ENCODE measurements around the gene SLCO2A1.

SLCO2A1 gene

GRCh38 chr3:134060561-134061385, 31.0 kb upstream of the SLCO2A1 start:
- no peak for DNase-seq

GRCh38 chr3:134059671-134060560, 30.2 kb upstream of the SLCO2A1 start:
- DNase-seq: no peak

- DNase-seq: no peak
Measured at GRCh38 chr3:134059035-134059601, 29.4 kb upstream of the SLCO2A1 start.

- DNase-seq: no peak
Measured at GRCh38 chr3:134057654-134058110, 28.0 kb upstream of the SLCO2A1 start.

GRCh38 chr3:134057006-134057653, 27.4 kb upstream of the SLCO2A1 start:
- no peak for DNase-seq

GRCh38 chr3:134056464-134056891, 26.8 kb upstream of the SLCO2A1 start:
- DNase-seq: no peak

GRCh38 chr3:134055661-134056060, 25.9 kb upstream of the SLCO2A1 start:
- no peak for DNase-seq

- DNase-seq: no peak
Measured at GRCh38 chr3:134054881-134055280, 25.2 kb upstream of the SLCO2A1 start.

GRCh38 chr3:134054231-134054630, 24.5 kb upstream of the SLCO2A1 start:
- DNase-seq: no peak

GRCh38 chr3:134052370-134052769, 22.6 kb upstream of the SLCO2A1 start:
- no peak for DNase-seq

- DNase-seq: no peak
Measured at GRCh38 chr3:134049676-134050075, 20.0 kb upstream of the SLCO2A1 start.

GRCh38 chr3:134048278-134048996, 18.7 kb upstream of the SLCO2A1 start:
- DNase-seq: no peak

GRCh38 chr3:134044459-134044858, 14.7 kb upstream of the SLCO2A1 start:
- DNase-seq: no peak

GRCh38 chr3:134040066-134040465, 10.3 kb upstream of the SLCO2A1 start:
- no peak for DNase-seq

GRCh38 chr3:134039161-134039862, 9.6 kb upstream of the SLCO2A1 start:
- no peak for DNase-seq

GRCh38 chr3:134038716-134039115, 9.0 kb upstream of the SLCO2A1 start:
- DNase-seq: no peak

GRCh38 chr3:134038071-134038491, 8.4 kb upstream of the SLCO2A1 start:
- no peak for DNase-seq

- no peak for DNase-seq
Measured at GRCh38 chr3:134037168-134037567, 7.4 kb upstream of the SLCO2A1 start.

GRCh38 chr3:134036291-134036690, 6.6 kb upstream of the SLCO2A1 start:
- DNase-seq: no peak

GRCh38 chr3:134035836-134036235, 6.1 kb upstream of the SLCO2A1 start:
- DNase-seq: no peak

- no peak for DNase-seq
Measured at GRCh38 chr3:134034005-134034785, 4.5 kb upstream of the SLCO2A1 start.
